ENCODE results near the gene MBL2. TPM values are rescaled to one million over a fixed set of nuclear protein-coding genes. Genes with fewer than 3 reads are reported as not detected.
A peak's percentile ranks its signal among the peaks of the same experiment; 100 is the strongest.

MBL2 gene
- total RNA-seq, 4 donors from 2014 or later = not detected

- TF ChIP-seq CTCF (IDR thresholded peaks at IDR 0.05) (no peak), POLR2A (IDR thresholded peaks at IDR 0.05) (no peak)
- H3K27me3 ChIP-seq = no peaks in the 10 kb centered on the region
- no peak overlapping the region for H3K27ac ChIP-seq
- intact Hi-C loops (cut with DNase I) = no loop called here
- no peaks in the 10 kb centered on the region for H3K9me3 ChIP-seq
- 71 to 73% methylated on average over 2 of the region's 2 CpGs for WGBS, 2 donors
- H3K4me1 ChIP-seq = no peaks in the 10 kb centered on the region
- no peaks in the 10 kb centered on the region for H3K36me3 ChIP-seq
- no peak overlapping the region for H3K4me3 ChIP-seq
- no peak for DNase-seq
Observed at GRCh38 chr10:52741851-52742250, 30.7 kb downstream of the MBL2 start.

GRCh38 chr10:52740913-52741675, 31.5 kb downstream of the MBL2 start:
- Histone ChIP-seq H3K9me3 (no peaks in the 10 kb centered on the region), H3K36me3 (no peaks in the 10 kb centered on the region), H3K4me1 (no peaks in the 10 kb centered on the region), H3K27ac (no peak overlapping the region), H3K4me3 (no peak overlapping the region), H3K27me3 (no peaks in the 10 kb centered on the region)
- intact Hi-C loops (cut with DNase I) = no loop called here
- TF ChIP-seq POLR2A (IDR thresholded peaks at IDR 0.05) = no peak
- peak in 5 of 6 experiments; percentile 40 to 72 (median 50) for TF ChIP-seq CTCF (IDR thresholded peaks at IDR 0.05)
- DNase-seq = no peak
- WGBS, 2 donors = 38 to 48% methylated on average over 5 of the region's 5 CpGs

- H3K4me3 ChIP-seq = no peak overlapping the region
- no peak overlapping the region for H3K27ac ChIP-seq
- intact Hi-C loops (cut with DNase I) = no loop called here
- H3K4me1 ChIP-seq = no peaks in the 10 kb centered on the region
- H3K27me3 ChIP-seq = no peaks in the 10 kb centered on the region
- 80% methylated on average over 1 of the region's 1 CpG; no CpG with 5 or more reads in 1 of the 2 donors for WGBS, 2 donors
- DNase-seq = no peak
- H3K9me3 ChIP-seq = no peaks in the 10 kb centered on the region
- TF ChIP-seq POLR2A (IDR thresholded peaks at IDR 0.05) (no peak), CTCF (IDR thresholded peaks at IDR 0.05) (no peak)
- H3K36me3 ChIP-seq = no peaks in the 10 kb centered on the region
Observed at GRCh38 chr10:52740155-52740549, 32.4 kb downstream of the MBL2 start.

GRCh38 chr10:52739380-52740154, 33.0 kb downstream of the MBL2 start:
- intact Hi-C loops (cut with DNase I) = no loop called here
- TF ChIP-seq CTCF (IDR thresholded peaks at IDR 0.05) (no peak), POLR2A (IDR thresholded peaks at IDR 0.05) (no peak)
- WGBS, 2 donors = 48 to 69% methylated on average over 2 to 3 of the region's 3 CpGs

GRCh38 chr10:52738951-52739350, 33.6 kb downstream of the MBL2 start:
- 62 to 68% methylated on average over 5 of the region's 5 CpGs for WGBS, 2 donors
- no peaks in the 10 kb centered on the region for H3K27me3 ChIP-seq
- no peaks in the 10 kb centered on the region for H3K36me3 ChIP-seq
- no peaks in the 10 kb centered on the region for H3K9me3 ChIP-seq
- intact Hi-C loops (cut with DNase I) = no loop called here
- TF ChIP-seq CTCF (IDR thresholded peaks at IDR 0.05) = no peak
- TF ChIP-seq POLR2A (IDR thresholded peaks at IDR 0.05) = no peak
- H3K27ac ChIP-seq = no peak overlapping the region
- H3K4me3 ChIP-seq = no peak overlapping the region
- DNase-seq = no peak
- no peaks in the 10 kb centered on the region for H3K4me1 ChIP-seq

More at GRCh38 chr10:52739380-52740154, 33.0 kb downstream of the MBL2 start:
- Histone ChIP-seq H3K27me3 (no peaks in the 10 kb centered on the region), H3K9me3 (no peaks in the 10 kb centered on the region), H3K36me3 (no peaks in the 10 kb centered on the region), H3K27ac (no peak overlapping the region), H3K4me3 (no peak overlapping the region), H3K4me1 (no peaks in the 10 kb centered on the region)
- no peak for DNase-seq

Data from esophagus squamous epithelium (tissue), 5 donors.